Endodermal cell (in vitro differentiated cells): ENCODE data around the gene SST. TPM values are rescaled to one million over a fixed set of nuclear protein-coding genes. Genes with fewer than 3 reads are reported as not detected.

Source experiments
- DNase-seq: peaks from one replicate; pipeline ENCODE4 v3.0.0-alpha.2; 2017
- H3K27ac ChIP-seq: 2 replicates; pipeline ENCODE4 v1.5.1; 2013; ENCODE audit warnings: mild to moderate bottlenecking, low read depth, low read length, moderate library complexity
- H3K27me3 ChIP-seq: 2 replicates; pipeline ENCODE4 v1.6.1; 2013; ENCODE audit warnings: mild to moderate bottlenecking, low read length, moderate library complexity; ENCODE audit not compliant: insufficient read depth, control insufficient read depth, poor library complexity, severe bottlenecking
- H3K36me3 ChIP-seq: 2 replicates; pipeline ENCODE4 v1.7.0; 2013; ENCODE audit warnings: mild to moderate bottlenecking, low read length, moderate library complexity; ENCODE audit not compliant: control insufficient read depth, insufficient read depth
- H3K4me1 ChIP-seq: one replicate; pipeline ENCODE4 v1.7.0; 2013; ENCODE audit warnings: low read length; ENCODE audit not compliant: control insufficient read depth, insufficient read depth
- H3K4me3 ChIP-seq: 2 replicates; pipeline ENCODE4 v1.5.1; 2013; ENCODE audit warnings: mild to moderate bottlenecking, low read length, moderate library complexity
- H3K9ac ChIP-seq: 2 replicates; pipeline ENCODE4 v1.6.1; 2013; ENCODE audit warnings: mild to moderate bottlenecking, low read length, moderate library complexity; ENCODE audit not compliant: poor library complexity, severe bottlenecking; ENCODE audit errors: extremely low read depth
- H3K9me3 ChIP-seq: 2 replicates; pipeline ENCODE4 v1.6.1; 2013; ENCODE audit warnings: mild to moderate bottlenecking, low read length, moderate library complexity; ENCODE audit not compliant: control insufficient read depth
- H3K27ac Mint-ChIP-seq: 2 replicates; pipeline ENCODE4 v1.8.0; 2020; ENCODE audit warnings: mixed read lengths
- H3K27me3 Mint-ChIP-seq: 2 replicates; pipeline ENCODE4 v1.8.0; 2021; ENCODE audit warnings: mild to moderate bottlenecking, mixed read lengths; ENCODE audit not compliant: insufficient read depth
- H3K36me3 Mint-ChIP-seq: 2 replicates; pipeline ENCODE4 v1.8.0; 2020; ENCODE audit warnings: low read depth, mixed read lengths
- H3K4me1 Mint-ChIP-seq: 2 replicates; pipeline ENCODE4 v1.8.0; 2020; ENCODE audit warnings: mixed read lengths
- H3K4me3 Mint-ChIP-seq: 2 replicates; pipeline ENCODE4 v1.8.0; 2020; ENCODE audit warnings: mild to moderate bottlenecking, moderate library complexity, mixed read lengths
- H3K9me3 Mint-ChIP-seq: 2 replicates; pipeline ENCODE4 v1.8.0; 2020; ENCODE audit warnings: mild to moderate bottlenecking, mixed read lengths
- WGBS, 2 experiments: methylation state at CpG; one replicate each; pipeline versions ENCODE4 v1.1.5 to v1.1.7; 2013; ENCODE audit warnings: missing lambda C conversion rate in 2 of 2, mixed read lengths in 1 of 2; ENCODE audit not compliant: insufficient coverage in 1 of 2, insufficient read length in 1 of 2; 5-methylcytosine and 5-hydroxymethylcytosine counted together
- total RNA-seq, 2 donors: library from RNA; stranded (reverse); fragmentation: NEBNext Ultra II Directional in 1 of 2; extraction: Animal tissue kit (Norgen Biotek cat#: 25700) in 1 of 2; gene quantifications; 2 replicates in 1 of 2; 3 replicates in 1 of 2; pipeline ENCODE4 v1.2.1, GENCODE V29; 2021
- TF ChIP-seq, protein P1 (sequence below): fragments of 200-600 bp; sonication (generic); conservative IDR thresholded peaks from 2 replicates; pipeline ENCODE4 v1.5.0; 2021; ENCODE audit warnings: antibody characterized with exemption, mild to moderate bottlenecking

SST gene
- total RNA-seq, 2 donors from 2014 or later = not detected

DNA sequence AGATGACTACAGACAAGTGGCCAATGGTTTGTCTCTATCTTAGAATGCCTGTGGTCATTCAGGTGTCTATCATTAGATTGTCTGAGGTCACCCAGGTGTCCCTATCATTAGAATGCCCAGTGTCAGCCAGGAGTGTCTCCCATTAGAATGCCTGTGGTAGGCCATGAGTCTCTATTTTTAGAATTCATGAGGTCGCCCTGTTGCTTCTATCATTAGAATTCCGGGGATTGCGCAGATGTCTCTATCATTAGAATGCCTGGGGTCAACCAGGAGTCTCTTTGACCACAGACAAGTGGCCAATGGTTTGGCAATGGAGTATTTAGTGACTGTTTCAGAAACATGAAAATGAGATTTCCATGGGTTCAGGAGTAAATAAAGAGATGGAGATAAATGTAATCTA is 24.6 kb upstream of the SST start:
- no peak overlapping the region for H3K27ac Mint-ChIP-seq
- peaks cover 4% of the 10 kb centered on the region for H3K27me3 Mint-ChIP-seq

DNA sequence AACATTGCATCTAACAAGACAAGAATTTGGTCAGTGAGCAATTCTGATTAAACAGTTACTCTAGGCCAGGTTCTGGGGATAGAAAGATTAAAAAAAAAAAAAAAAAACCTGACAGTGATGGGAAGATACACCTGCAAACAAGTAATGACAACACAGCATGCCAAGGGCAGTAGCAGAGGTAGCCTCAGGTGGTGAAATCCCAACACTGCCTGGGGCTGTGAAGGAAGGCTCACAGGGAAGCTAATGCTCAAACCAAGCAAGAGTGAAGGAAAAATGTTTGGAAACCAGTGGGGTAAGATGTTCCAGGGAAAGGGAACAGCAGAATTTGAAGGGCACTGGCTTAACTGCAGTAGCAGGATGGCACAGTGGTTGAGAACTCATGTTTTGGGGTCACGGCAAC is 23.2 kb upstream of the SST start:
- TF ChIP-seq, protein P1, sequence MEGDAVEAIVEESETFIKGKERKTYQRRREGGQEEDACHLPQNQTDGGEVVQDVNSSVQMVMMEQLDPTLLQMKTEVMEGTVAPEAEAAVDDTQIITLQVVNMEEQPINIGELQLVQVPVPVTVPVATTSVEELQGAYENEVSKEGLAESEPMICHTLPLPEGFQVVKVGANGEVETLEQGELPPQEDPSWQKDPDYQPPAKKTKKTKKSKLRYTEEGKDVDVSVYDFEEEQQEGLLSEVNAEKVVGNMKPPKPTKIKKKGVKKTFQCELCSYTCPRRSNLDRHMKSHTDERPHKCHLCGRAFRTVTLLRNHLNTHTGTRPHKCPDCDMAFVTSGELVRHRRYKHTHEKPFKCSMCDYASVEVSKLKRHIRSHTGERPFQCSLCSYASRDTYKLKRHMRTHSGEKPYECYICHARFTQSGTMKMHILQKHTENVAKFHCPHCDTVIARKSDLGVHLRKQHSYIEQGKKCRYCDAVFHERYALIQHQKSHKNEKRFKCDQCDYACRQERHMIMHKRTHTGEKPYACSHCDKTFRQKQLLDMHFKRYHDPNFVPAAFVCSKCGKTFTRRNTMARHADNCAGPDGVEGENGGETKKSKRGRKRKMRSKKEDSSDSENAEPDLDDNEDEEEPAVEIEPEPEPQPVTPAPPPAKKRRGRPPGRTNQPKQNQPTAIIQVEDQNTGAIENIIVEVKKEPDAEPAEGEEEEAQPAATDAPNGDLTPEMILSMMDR = no peak
- Mint-ChIP-seq H3K4me3 (no peak overlapping the region), H3K27ac (no peak overlapping the region), H3K4me1 (no peaks in the 10 kb centered on the region), H3K27me3 (peaks cover 4% of the 10 kb centered on the region), H3K9me3 (no peaks in the 10 kb centered on the region), H3K36me3 (no peaks in the 10 kb centered on the region)
- Histone ChIP-seq H3K4me3 (no peak overlapping the region), H3K9me3 (no peaks in the 10 kb centered on the region), H3K4me1 (no peaks in the 10 kb centered on the region), H3K27me3 (no peaks in the 10 kb centered on the region), H3K9ac (no peak overlapping the region), H3K36me3 (no peaks in the 10 kb centered on the region), H3K27ac (no peak overlapping the region)
- WGBS, 2 experiments = 100% methylated on average over 1 of the region's 1 CpG
- DNase-seq = no peak

More for the DNA sequence above, 24.6 kb upstream of the SST start:
- no peaks in the 10 kb centered on the region for H3K9me3 Mint-ChIP-seq
- no peaks in the 10 kb centered on the region for H3K4me1 Mint-ChIP-seq
- Histone ChIP-seq H3K4me1 (no peaks in the 10 kb centered on the region), H3K27ac (no peak overlapping the region), H3K9me3 (no peaks in the 10 kb centered on the region), H3K9ac (no peak overlapping the region), H3K4me3 (no peak overlapping the region), H3K27me3 (no peaks in the 10 kb centered on the region), H3K36me3 (no peaks in the 10 kb centered on the region)
- WGBS, 2 experiments = 76 to 80% methylated on average over 3 of the region's 3 CpGs
- DNase-seq = no peak
- H3K4me3 Mint-ChIP-seq = no peak overlapping the region
- no peaks in the 10 kb centered on the region for H3K36me3 Mint-ChIP-seq
- TF ChIP-seq, protein P1 = no peak

DNA sequence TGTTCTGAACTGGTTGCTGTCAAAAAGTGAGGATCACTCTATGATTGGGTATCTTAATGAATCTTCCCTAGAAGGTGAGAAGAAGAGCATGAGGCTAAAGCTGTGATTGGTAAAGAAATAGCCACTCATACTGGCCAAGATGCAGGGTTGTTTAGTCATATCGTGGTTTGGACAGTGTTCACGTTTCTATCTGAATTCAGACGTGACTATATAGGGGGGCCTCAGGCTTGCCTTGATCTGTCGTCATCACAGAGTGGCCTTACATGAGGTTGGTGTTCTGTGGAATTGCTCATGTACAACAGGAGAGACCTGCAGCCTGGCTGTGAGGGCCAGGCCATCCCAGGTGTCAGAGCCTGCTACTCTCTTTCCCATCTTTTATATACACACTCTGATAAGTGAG is 19.8 kb upstream of the SST start:
- no peak overlapping the region for H3K27ac Mint-ChIP-seq
- no peak overlapping the region for H3K4me3 ChIP-seq
- H3K9ac ChIP-seq = no peak overlapping the region
- no peaks in the 10 kb centered on the region for H3K36me3 Mint-ChIP-seq
- H3K4me3 Mint-ChIP-seq = no peak overlapping the region
- DNase-seq = no peak
- H3K9me3 ChIP-seq = peaks cover 19% of the 10 kb centered on the region
- H3K27me3 Mint-ChIP-seq = no peaks in the 10 kb centered on the region
- H3K36me3 ChIP-seq = no peaks in the 10 kb centered on the region
- TF ChIP-seq, protein P1 = no peak
- H3K27me3 ChIP-seq = no peaks in the 10 kb centered on the region
- 90 to 94% methylated on average over 3 to 4 of the region's 4 CpGs for WGBS, 2 experiments
- H3K9me3 Mint-ChIP-seq = peaks cover 22% of the 10 kb centered on the region
- H3K4me1 Mint-ChIP-seq = no peaks in the 10 kb centered on the region
- H3K4me1 ChIP-seq = no peaks in the 10 kb centered on the region
- no peak overlapping the region for H3K27ac ChIP-seq
